Suppressor macrophage (primary cell): ENCODE results near the gene PEX26.
"Not testable (repeated sequence)": the region's sequence is repeated elsewhere in the genome, so short reads cannot be mapped to it uniquely, and the experiment has no call there.

Experiments
- DNase-seq, 4 experiments: peaks; one replicate each; pipeline ENCODE4 v3.0.0-alpha.2; 2020 to 2022

PEX26 gene

GRCh38 chr22:18119409-18120110, 41.8 kb downstream of the PEX26 start:
- peak; percentile 58 to 83 (median 79) for DNase-seq

GRCh38 chr22:18120857-18121256, 43.1 kb downstream of the PEX26 start:
- peak; percentile 16 to 55 (median 42) for DNase-seq

- DNase-seq = peak; percentile 24 to 54 (median 46)
Measured at GRCh38 chr22:18121506-18121905, 43.7 kb downstream of the PEX26 start.

GRCh38 chr22:18121954-18122554, 44.3 kb downstream of the PEX26 start:
- no peak for DNase-seq

GRCh38 chr22:18123476-18124025, 45.8 kb downstream of the PEX26 start:
- not testable (repeated sequence) for DNase-seq

- no peak for DNase-seq
Measured at GRCh38 chr22:18126606-18127005, 48.8 kb downstream of the PEX26 start.

- DNase-seq = peak; percentile 34 to 71 (median 54)
Measured at GRCh38 chr22:18130018-18130417, 52.2 kb downstream of the PEX26 start.

- DNase-seq = no peak
Measured at GRCh38 chr22:18130699-18131429, 53.1 kb downstream of the PEX26 start.

GRCh38 chr22:18133452-18133851, 55.7 kb downstream of the PEX26 start:
- DNase-seq = no peak

- DNase-seq = no peak
Measured at GRCh38 chr22:18136563-18137320, 59.0 kb downstream of the PEX26 start.

- DNase-seq = not testable (repeated sequence)
Measured at GRCh38 chr22:18141004-18141403, 63.2 kb downstream of the PEX26 start.

- DNase-seq = no peak
Measured at GRCh38 chr22:18144105-18144504, 66.3 kb downstream of the PEX26 start.

- peak in 1 of 4 experiments; percentile 34 for DNase-seq
Measured at GRCh38 chr22:18145676-18146388, 68.0 kb downstream of the PEX26 start.

- no peak for DNase-seq
Measured at GRCh38 chr22:18146389-18146753, 68.6 kb downstream of the PEX26 start.

GRCh38 chr22:18147791-18148190, 70.0 kb downstream of the PEX26 start:
- DNase-seq = no peak

GRCh38 chr22:18148293-18148965, 70.6 kb downstream of the PEX26 start:
- peak; percentile 19 to 50 (median 42) for DNase-seq

- no peak for DNase-seq
Measured at GRCh38 chr22:18152519-18152918, 74.7 kb downstream of the PEX26 start.

- no peak for DNase-seq
Measured at GRCh38 chr22:18154821-18155390, 77.1 kb downstream of the PEX26 start.
